HEK293 (cell line): Measurements from ENCODE around the gene RALY.
A peak's percentile ranks its signal among the peaks of the same experiment; 100 is the strongest.

Source experiments
- CTCF ChIA-PET: fragments of 350-600 bp; formaldehyde crosslinking; extraction: SDS; loops from one replicate; lab custom pipeline; 2021; ENCODE audit warnings: antibody characterized with exemption; lab: Yijun Ruan, JAX
- POLR2A ChIA-PET: fragments of 300-600 bp; formaldehyde crosslinking; extraction: SDS; loops from one replicate; lab custom pipeline; 2020; ENCODE audit warnings: antibody characterized with exemption, inconsistent platforms; lab: Yijun Ruan, JAX
- H3K27ac ChIP-seq: fragments of 200-500 bp; sonication (Bioruptor generic); 2 replicates; pipeline ENCODE4 v1.5.1; 2014; ENCODE audit warnings: low read depth, low read length, control low read depth, inconsistent platforms; ENCODE audit errors: extremely low read depth
- H3K36me3 ChIP-seq, 2 experiments: fragments of 200-500 bp in 1 of 2; sonication (Bioruptor generic) in 1 of 2; 1 replicate in 1 of 2; 2 replicates in 1 of 2; pipeline ENCODE4 v1.5.1; 2014 to 2017; ENCODE audit warnings: inconsistent platforms in 2 of 2, low read length in 2 of 2; ENCODE audit not compliant: control insufficient read depth in 2 of 2, insufficient read depth in 1 of 2
- H3K4me1 ChIP-seq: fragments of 200-500 bp; sonication (Bioruptor generic); 2 replicates; pipeline ENCODE4 v1.5.1; 2014; ENCODE audit warnings: mild to moderate bottlenecking, low read length, inconsistent platforms; ENCODE audit not compliant: control insufficient read depth, insufficient read depth
- H3K4me3 ChIP-seq: 2 replicates; pipeline ENCODE4 v1.5.1; 2011; ENCODE audit warnings: low read depth, mild to moderate bottlenecking, control low read depth, low read length, moderate library complexity
- H3K9me3 ChIP-seq: fragments of 200-500 bp; sonication (Bioruptor generic); 2 replicates; pipeline ENCODE4 v1.5.1; 2014; ENCODE audit warnings: low read depth, low read length, inconsistent platforms; ENCODE audit not compliant: control insufficient read depth, insufficient read depth
- BCL11A ChIP-seq: fragments of 450-650 bp; formaldehyde crosslinking; IDR thresholded peaks from 2 replicates; pipeline ENCODE4 v1.5.1; 2016; ENCODE audit warnings: low read depth, missing biosample characterization, missing genetic modification characterization
- CTCF ChIP-seq: fragments of 450-650 bp; formaldehyde crosslinking; IDR thresholded peaks from 2 replicates; pipeline ENCODE4 v1.5.1; 2016; ENCODE audit warnings: missing biosample characterization, missing genetic modification characterization
- INSM2 ChIP-seq: fragments of 450-650 bp; formaldehyde crosslinking; IDR thresholded peaks from 2 replicates; pipeline ENCODE4 v1.5.1; 2016; ENCODE audit warnings: missing biosample characterization, missing genetic modification characterization
- KLF16 ChIP-seq: fragments of 450-650 bp; formaldehyde crosslinking; IDR thresholded peaks from 2 replicates; pipeline ENCODE4 v1.5.1; 2017; ENCODE audit warnings: missing biosample characterization, missing genetic modification characterization
- PRDM2 ChIP-seq: fragments of 450-650 bp; formaldehyde crosslinking; IDR thresholded peaks from 2 replicates; pipeline ENCODE4 v1.5.1; 2016; ENCODE audit warnings: missing biosample characterization, missing genetic modification characterization, borderline replicate concordance
- WT1 ChIP-seq: fragments of 450-650 bp; formaldehyde crosslinking; IDR thresholded peaks from 2 replicates; pipeline ENCODE4 v1.5.1; 2016; ENCODE audit warnings: missing biosample characterization, missing genetic modification characterization
- ZNF184 ChIP-seq: fragments of 450-650 bp; IDR thresholded peaks from 2 replicates; pipeline ENCODE4 v1.5.1; 2018; ENCODE audit warnings: missing biosample characterization, mild to moderate bottlenecking, missing genetic modification characterization
- ZNF514 ChIP-seq: fragments of 450-650 bp; formaldehyde crosslinking; IDR thresholded peaks from 2 replicates; pipeline ENCODE4 v1.5.1; 2016; ENCODE audit warnings: missing biosample characterization, missing genetic modification characterization
- ZNF658 ChIP-seq: fragments of 450-650 bp; formaldehyde crosslinking; IDR thresholded peaks from 2 replicates; pipeline ENCODE4; 2016; ENCODE audit warnings: missing biosample characterization, missing genetic modification characterization
- ZNF704 ChIP-seq: fragments of 450-650 bp; formaldehyde crosslinking; IDR thresholded peaks from 2 replicates; pipeline ENCODE4 v1.5.1; 2016; ENCODE audit warnings: missing biosample characterization, missing genetic modification characterization
- TF ChIP-seq, protein P1 (sequence below): fragments of 450-650 bp; formaldehyde crosslinking; IDR thresholded peaks from 2 replicates; pipeline ENCODE4 v1.5.1; 2017; ENCODE audit warnings: missing biosample characterization, missing genetic modification characterization
- TF ChIP-seq, protein P2 (sequence below): fragments of 450-650 bp; formaldehyde crosslinking; IDR thresholded peaks from 2 replicates; pipeline ENCODE4 v1.5.1; 2016; ENCODE audit warnings: missing biosample characterization, missing genetic modification characterization

The RALY gene

GRCh38 chr20:34110025-34110744, 116.5 kb downstream of the RALY start:
- no peaks in the 10 kb centered on the region for H3K9me3 ChIP-seq
- H3K36me3 ChIP-seq, result peaks cover 20 to 52% of the 10 kb centered on the region in 2 experiments
- H3K27ac ChIP-seq, result no peak overlapping the region
- H3K4me3 ChIP-seq, result peak overlapping the region; percentile 85
- ChIA-PET POLR2A (interaction anchor here (1.3 kb wide), 1 partner anchor 9 kb away, joined by 4 read pairs; no protein-coding TSS in a partner anchor), CTCF (no interaction called here)
- peaks cover 3% of the 10 kb centered on the region; the same call in 1 of the 2 replicates for H3K4me1 ChIP-seq
- TF ChIP-seq ZNF704 (no peak), INSM2 (tag by site-specific recombination) (no peak), BCL11A (no peak), ZNF184 (tag by site-specific recombination) (no peak), CTCF (tag by site-specific recombination) (0 out of 2 replicates have a peak, but pooled peaks have one; percentile 4), WT1 (tag by site-specific recombination) (no peak), KLF16 (tag by site-specific recombination) (no peak), ZNF514 (tag by site-specific recombination) (no peak), PRDM2 (tag by site-specific recombination) (no peak), ZNF658 (tag by site-specific recombination) (no peak)
- TF ChIP-seq, protein P1, sequence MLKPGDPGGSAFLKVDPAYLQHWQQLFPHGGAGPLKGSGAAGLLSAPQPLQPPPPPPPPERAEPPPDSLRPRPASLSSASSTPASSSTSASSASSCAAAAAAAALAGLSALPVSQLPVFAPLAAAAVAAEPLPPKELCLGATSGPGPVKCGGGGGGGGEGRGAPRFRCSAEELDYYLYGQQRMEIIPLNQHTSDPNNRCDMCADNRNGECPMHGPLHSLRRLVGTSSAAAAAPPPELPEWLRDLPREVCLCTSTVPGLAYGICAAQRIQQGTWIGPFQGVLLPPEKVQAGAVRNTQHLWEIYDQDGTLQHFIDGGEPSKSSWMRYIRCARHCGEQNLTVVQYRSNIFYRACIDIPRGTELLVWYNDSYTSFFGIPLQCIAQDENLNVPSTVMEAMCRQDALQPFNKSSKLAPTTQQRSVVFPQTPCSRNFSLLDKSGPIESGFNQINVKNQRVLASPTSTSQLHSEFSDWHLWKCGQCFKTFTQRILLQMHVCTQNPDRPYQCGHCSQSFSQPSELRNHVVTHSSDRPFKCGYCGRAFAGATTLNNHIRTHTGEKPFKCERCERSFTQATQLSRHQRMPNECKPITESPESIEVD (tag by site-specific recombination), result 0 out of 2 replicates have a peak, but pooled peaks have one; percentile 13
- TF ChIP-seq, protein P2, sequence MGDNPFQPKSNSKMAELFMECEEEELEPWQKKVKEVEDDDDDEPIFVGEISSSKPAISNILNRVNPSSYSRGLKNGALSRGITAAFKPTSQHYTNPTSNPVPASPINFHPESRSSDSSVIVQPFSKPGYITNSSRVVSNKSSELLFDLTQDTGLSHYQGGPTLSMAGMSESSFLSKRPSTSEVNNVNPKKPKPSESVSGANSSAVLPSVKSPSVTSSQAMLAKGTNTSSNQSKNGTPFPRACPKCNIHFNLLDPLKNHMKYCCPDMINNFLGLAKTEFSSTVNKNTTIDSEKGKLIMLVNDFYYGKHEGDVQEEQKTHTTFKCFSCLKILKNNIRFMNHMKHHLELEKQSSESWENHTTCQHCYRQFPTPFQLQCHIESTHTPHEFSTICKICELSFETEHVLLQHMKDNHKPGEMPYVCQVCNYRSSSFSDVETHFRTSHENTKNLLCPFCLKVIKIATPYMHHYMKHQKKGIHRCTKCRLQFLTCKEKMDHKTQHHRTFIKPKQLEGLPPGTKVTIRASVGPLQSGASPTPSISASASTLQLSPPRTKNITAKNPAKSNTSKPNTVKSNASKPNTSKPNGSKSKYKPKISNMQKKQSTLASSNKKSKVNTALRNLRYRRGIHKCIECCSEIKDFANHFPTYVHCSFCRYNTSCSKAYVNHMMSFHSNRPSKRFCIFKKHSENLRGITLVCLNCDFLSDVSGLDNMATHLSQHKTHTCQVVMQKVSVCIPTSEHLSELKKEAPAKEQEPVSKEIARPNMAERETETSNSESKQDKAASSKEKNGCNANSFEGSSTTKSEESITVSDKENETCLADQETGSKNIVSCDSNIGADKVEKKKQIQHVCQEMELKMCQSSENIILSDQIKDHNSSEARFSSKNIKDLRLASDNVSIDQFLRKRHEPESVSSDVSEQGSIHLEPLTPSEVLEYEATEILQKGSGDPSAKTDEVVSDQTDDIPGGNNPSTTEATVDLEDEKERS (tag by site-specific recombination), result no peak
